ENCODE measurements around the gene GABRR2.

Gene GABRR2

GRCh38 chr6:89290401-89291155 is 24.5 kb downstream of the GABRR2 start:
- ChIA-PET CTCF (interaction anchor here (0.7 to 1.1 kb wide), 3 partner anchors 15 to 81 kb away, joined by 3 to 4 read pairs (median 3); no protein-coding TSS in a partner anchor), POLR2A (ENCODE audit: low non-redundant PET) (no interaction called here)
- no peak for TF ChIP-seq CTCF (conservative IDR thresholded peaks at IDR 0.05; ENCODE audit: low read depth)
- no peak overlapping the region for H3K27ac ChIP-seq
- no peak for DNase-seq (ENCODE audit: low spot score)

GRCh38 chr6:89289710-89290109 is 25.4 kb downstream of the GABRR2 start:
- TF ChIP-seq CTCF (conservative IDR thresholded peaks at IDR 0.05; ENCODE audit: low read depth), result no peak
- ChIA-PET POLR2A (ENCODE audit: low non-redundant PET) (no interaction called here), CTCF (no interaction called here)
- no peak overlapping the region for H3K27ac ChIP-seq
- DNase-seq (ENCODE audit: low spot score), result no peak

GRCh38 chr6:89287351-89288028 is 27.6 kb downstream of the GABRR2 start:
- POLR2A ChIA-PET (ENCODE audit: low non-redundant PET), result no interaction called here
- no peak overlapping the region for H3K27ac ChIP-seq
- no peak for DNase-seq (ENCODE audit: low spot score)
- CTCF ChIA-PET, result no interaction called here
- TF ChIP-seq CTCF (conservative IDR thresholded peaks at IDR 0.05; ENCODE audit: low read depth), result no peak

- CTCF ChIA-PET, result no interaction called here
- no peak for DNase-seq (ENCODE audit: low spot score)
- POLR2A ChIA-PET (ENCODE audit: low non-redundant PET), result no interaction called here
- H3K27ac ChIP-seq, result no peak overlapping the region
- no peak for TF ChIP-seq CTCF (conservative IDR thresholded peaks at IDR 0.05; ENCODE audit: low read depth)
Measured at GRCh38 chr6:89286516-89286915, 28.6 kb downstream of the GABRR2 start.

GRCh38 chr6:89284963-89285735 is 29.9 kb downstream of the GABRR2 start:
- TF ChIP-seq CTCF (conservative IDR thresholded peaks at IDR 0.05; ENCODE audit: low read depth), result no peak
- POLR2A ChIA-PET (ENCODE audit: low non-redundant PET), result no interaction called here
- CTCF ChIA-PET, result interaction anchor here (0.6 kb wide), 1 partner anchor 75 kb away, joined by 3 read pairs; no protein-coding TSS in a partner anchor
- no peak overlapping the region for H3K27ac ChIP-seq
- DNase-seq (ENCODE audit: low spot score), result no peak

GRCh38 chr6:89284081-89284480 is 31.0 kb downstream of the GABRR2 start:
- ChIA-PET POLR2A (ENCODE audit: low non-redundant PET) (no interaction called here), CTCF (no interaction called here)
- TF ChIP-seq CTCF (conservative IDR thresholded peaks at IDR 0.05; ENCODE audit: low read depth), result no peak

More at GRCh38 chr6:89284081-89284480, 31.0 kb downstream of the GABRR2 start:
- DNase-seq (ENCODE audit: low spot score), result no peak
- H3K27ac ChIP-seq, result no peak overlapping the region

All from RWPE1 (cell line).